GM12878 (cell line): ENCODE results near the gene TNRC6C. TPM values are rescaled to one million over a fixed set of nuclear protein-coding genes. Genes with fewer than 3 reads are reported as not detected.

Experiments used
- ATAC-seq: fragments of 200-7000 bp; cut with Tn5 transposase; 3 replicates; pipeline ENCODE4 v1.9.1; 2020; ENCODE audit warnings: mild to moderate bottlenecking, moderate library complexity
- BruUV-seq: library from RNA; stranded (reverse); fragments of 400-500 nt; replicated peaks from 2 replicates; lab custom pipeline; 2021; lab: Mats Ljungman, UMichigan
- CTCF ChIA-PET: fragments of 300-600 bp; sonication (Branson Sonifier 250); formaldehyde crosslinking; extraction: SDS; loops from one replicate; lab custom pipeline; 2021; ENCODE audit warnings: inconsistent platforms; lab: Yijun Ruan, JAX
- POLR2A ChIA-PET: fragments of 350-600 bp; formaldehyde crosslinking; extraction: SDS; loops from one replicate; lab custom pipeline; 2021; ENCODE audit warnings: inconsistent platforms; lab: Charles Lee
- RAD21 ChIA-PET: fragments of 300-600 bp; sonication (Branson Sonifier 250); formaldehyde crosslinking; loops from one replicate; lab custom pipeline; 2023; ENCODE audit warnings: antibody characterized with exemption; ENCODE audit not compliant: unreplicated experiment; lab: Charles Lee
- SMC1A ChIA-PET: fragments of 300-600 bp; sonication (Branson Sonifier 250); formaldehyde crosslinking; loops from one replicate; lab custom pipeline; 2023; ENCODE audit not compliant: unreplicated experiment, uncharacterized antibody; lab: Charles Lee
- DNase-seq: peaks from one replicate; pipeline ENCODE4 v3.0.0-alpha.2; 2011; ENCODE audit warnings: low read depth, low spot score
- FAIRE-seq: peaks from 3 replicates; lab custom pipeline; 2011; peaks lifted over from hg19 to GRCh38; lab: Jason Lieb, UNC
- H2AFZ ChIP-seq: 2 replicates; pipeline ENCODE4 v1.6.0; 2011; ENCODE audit warnings: low read depth, low read length, control low read depth; ENCODE audit not compliant: control insufficient read depth
- H3K27ac ChIP-seq: 2 replicates; pipeline ENCODE4 v1.5.1; 2011; ENCODE audit warnings: control low read depth; ENCODE audit not compliant: control insufficient read depth, insufficient read depth
- H3K27me3 ChIP-seq, 2 experiments: replicated peaks in 1 of 2; 2 replicates each; pipeline versions ENCODE4 v1.6.0 to v1.6.1; 2011; ENCODE audit warnings: low read length in 1 of 2; ENCODE audit not compliant: control insufficient read depth in 2 of 2, insufficient read depth in 2 of 2
- H3K36me3 ChIP-seq, 2 experiments: 2 replicates each; pipeline ENCODE4 v1.5.1; 2011; ENCODE audit warnings: low read length in 1 of 2; ENCODE audit not compliant: control insufficient read depth in 2 of 2, insufficient read depth in 2 of 2
- H3K4me1 ChIP-seq: 2 replicates; pipeline ENCODE4 v1.6.1; 2011; ENCODE audit warnings: mild to moderate bottlenecking, low read length, moderate library complexity, mixed read lengths; ENCODE audit not compliant: control insufficient read depth, insufficient read depth
- H3K4me2 ChIP-seq: 2 replicates; pipeline ENCODE4 v1.6.0; 2011; ENCODE audit warnings: control low read depth; ENCODE audit not compliant: control insufficient read depth, insufficient read depth
- H3K4me3 ChIP-seq: fragments of 200-600 bp; sonication (generic); 2 replicates; pipeline ENCODE4 v1.5.1; 2016
- H3K79me2 ChIP-seq: 2 replicates; pipeline ENCODE4 v1.6.0; 2011; ENCODE audit warnings: low read length; ENCODE audit not compliant: control insufficient read depth, insufficient read depth
- H3K9ac ChIP-seq: 2 replicates; pipeline ENCODE4 v1.8.0; 2011; ENCODE audit warnings: low read length, control low read depth, mixed read lengths; ENCODE audit not compliant: control insufficient read depth, insufficient read depth
- H3K9me3 ChIP-seq: replicated peaks from 3 replicates; pipeline ENCODE4 v1.5.1; 2011; ENCODE audit warnings: mild to moderate bottlenecking, low read length; ENCODE audit not compliant: control insufficient read depth, insufficient read depth
- H4K20me1 ChIP-seq: 2 replicates; pipeline ENCODE4 v1.6.0; 2011; ENCODE audit not compliant: control insufficient read depth, insufficient read depth
- ASH2L ChIP-seq: fragments of 300-600, 200-600 bp; sonication (generic); IDR thresholded peaks from 2 replicates; pipeline ENCODE4 v1.6.1; 2017; ENCODE audit warnings: low read depth, mild to moderate bottlenecking, borderline replicate concordance
- CHD4 ChIP-seq: fragments of 200-600 bp; sonication (generic); IDR thresholded peaks from 2 replicates; pipeline ENCODE4 v1.6.1; 2016; ENCODE audit warnings: mild to moderate bottlenecking
- DPF2 ChIP-seq: fragments of 450-650 bp; IDR thresholded peaks from 2 replicates; pipeline ENCODE4 v1.6.1; 2017; ENCODE audit warnings: mild to moderate bottlenecking
- HCFC1 ChIP-seq: fragments of 150-350 bp; IDR thresholded peaks from 2 replicates; pipeline ENCODE4 v1.6.1; 2014; ENCODE audit warnings: low read length
- IKZF2 ChIP-seq, 2 experiments: fragments of 450-650 bp; IDR thresholded peaks; 2 replicates each; pipeline ENCODE4 v1.6.1; 2017; ENCODE audit warnings: mild to moderate bottlenecking in 2 of 2, moderate library complexity in 2 of 2
- NFYA ChIP-seq: IDR thresholded peaks from 2 replicates; pipeline ENCODE4 v1.6.1; 2011; ENCODE audit warnings: low read depth, mild to moderate bottlenecking, low read length, improper control_type of control experiment, borderline replicate concordance
- YY1 ChIP-seq: IDR thresholded peaks from 2 replicates; pipeline ENCODE4 v1.6.1; 2011; ENCODE audit warnings: low read depth, mild to moderate bottlenecking, low read length
- ZNF217 ChIP-seq: fragments of 450-650 bp; IDR thresholded peaks from 2 replicates; pipeline ENCODE4 v1.6.1; 2017; ENCODE audit warnings: antibody characterized with exemption, mild to moderate bottlenecking
- WGBS: methylation state at CpG from one replicate; pipeline ENCODE4 v1.1.6; 2016; ENCODE audit warnings: low lambda C conversion rate; ENCODE audit not compliant: insufficient replicate concordance, insufficient coverage; ENCODE audit errors: missing lambda C conversion rate; 5-methylcytosine and 5-hydroxymethylcytosine counted together
- in situ Hi-C: fragments of 300-500 bp; cut with MboI; formaldehyde crosslinking; loops from 9 replicates; pipeline ENCODE4 v1.14.3; 2018; ENCODE audit warnings: mixed read lengths
- intact Hi-C: fragments of 100-400 bp; cut with micrococcal nuclease; formaldehyde crosslinking; loops from one replicate; pipeline ENCODE4 v1.14.2; 2022; ENCODE audit not compliant: unreplicated experiment
- polyA plus RNA-seq, 11 experiments: library from polyadenylated mRNA; depleted of rRNA in 4 of 11; unstranded in 6 of 11; stranded (reverse) in 5 of 11; fragments of >200 nt; fragmentation: Nextera tagmentation in 4 of 11; fragmentation: Illumina TruSeq in 1 of 11; extraction: Ambion mirVana in 4 of 11; extraction: Trizol in 1 of 11; gene quantifications; 1 replicate in 1 of 11; 2 replicates in 10 of 11; pipeline versions ENCODE4 v1.2.1 to v1.2.3, GENCODE V29; 2011 to 2016; ENCODE audit warnings: inconsistent platforms in 2 of 11, missing spikeins in 2 of 11, low read depth in 1 of 11
- total RNA-seq, 4 experiments: library from RNA; depleted of rRNA in 3 of 4; stranded (reverse); fragments of >200 nt in 3 of 4; fragmentation: Illumina TruSeq in 1 of 4; extraction: Trizol in 1 of 4; gene quantifications; 2 replicates each; pipeline versions ENCODE4 v1.2.1 to v1.2.3, GENCODE V29; 2013 to 2021
- TF ChIP-seq, protein P1 (sequence below): fragments of 450-650 bp; formaldehyde crosslinking; IDR thresholded peaks from 2 replicates; pipeline ENCODE4 v1.4.0; 2020; ENCODE audit warnings: mild to moderate bottlenecking, moderate library complexity
- TF ChIP-seq, protein P2 (sequence below): fragments of 450-650 bp; IDR thresholded peaks from 2 replicates; pipeline ENCODE4 v1.6.1; 2017; ENCODE audit warnings: antibody characterized with exemption, mild to moderate bottlenecking, moderate library complexity
- TF ChIP-seq, protein P3 (sequence below): fragments of 450-650 bp; IDR thresholded peaks from 2 replicates; pipeline ENCODE4 v1.6.1; 2017; ENCODE audit warnings: mild to moderate bottlenecking, low read depth, inconsistent platforms; ENCODE audit not compliant: poor library complexity, severe bottlenecking
- TF ChIP-seq, protein P4 (sequence below): fragments of 450-650 bp; IDR thresholded peaks from 2 replicates; pipeline ENCODE4 v1.6.1; 2018; ENCODE audit warnings: borderline replicate concordance, mild to moderate bottlenecking; ENCODE audit not compliant: partially characterized antibody

Gene TNRC6C
- total and polyA plus RNA-seq, 10 of the 15 experiments (the other 5 are each of a cell fraction or from before 2014, with no cell fraction given): 0.40 to 6.1 (median 0.96) TPM

DNA sequence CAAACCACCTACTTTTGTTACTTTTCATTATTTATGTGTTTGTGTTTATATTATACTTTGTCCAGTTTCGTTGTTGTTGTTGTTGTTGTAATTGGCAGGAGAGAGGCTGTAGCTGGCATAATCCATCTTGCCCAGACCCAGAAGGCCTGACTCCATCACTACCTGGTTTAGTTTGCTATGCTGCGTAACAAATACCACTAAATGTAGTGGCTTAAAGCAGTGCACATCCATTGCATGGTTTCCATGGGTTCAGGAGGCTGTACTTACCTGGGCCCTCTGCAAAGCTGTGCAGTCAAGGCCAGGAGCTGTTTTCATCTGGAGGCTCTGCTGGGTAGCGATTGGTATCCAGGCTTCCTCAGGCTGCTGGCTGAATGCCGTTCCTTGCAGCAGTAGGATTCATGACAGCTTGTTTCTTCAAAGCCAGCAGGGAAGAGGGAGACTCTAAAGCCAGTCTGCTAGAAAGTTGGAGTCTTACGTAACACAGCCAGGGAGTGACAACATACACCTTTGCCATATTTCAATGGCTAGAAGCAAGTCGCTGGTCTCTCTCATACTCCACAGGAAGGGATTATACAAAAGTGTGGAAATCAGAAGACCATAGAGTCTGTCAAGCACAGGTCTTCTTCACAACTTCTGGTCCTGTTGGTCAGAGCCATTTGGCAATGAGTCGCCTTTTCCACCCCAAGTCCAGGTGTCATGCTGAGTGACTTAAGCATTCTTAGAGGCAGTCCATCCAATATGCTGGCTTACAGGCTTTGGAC is 41.1 kb downstream of the TNRC6C start:
- H3K9ac ChIP-seq: no peak overlapping the region
- RAD21 ChIA-PET: interaction anchor here (1.0 to 1.3 kb wide), 2 partner anchors 14 to 41 kb away, joined by 3 read pairs; no protein-coding TSS in a partner anchor
- TF ChIP-seq NFYA (no peak), ASH2L (no peak), IKZF2 (IDR thresholded peaks at IDR 0.05) (no peak), YY1 (no peak), CHD4 (no peak), ZNF217 (no peak), DPF2 (no peak), HCFC1 (no peak)
- TF ChIP-seq, protein P1, sequence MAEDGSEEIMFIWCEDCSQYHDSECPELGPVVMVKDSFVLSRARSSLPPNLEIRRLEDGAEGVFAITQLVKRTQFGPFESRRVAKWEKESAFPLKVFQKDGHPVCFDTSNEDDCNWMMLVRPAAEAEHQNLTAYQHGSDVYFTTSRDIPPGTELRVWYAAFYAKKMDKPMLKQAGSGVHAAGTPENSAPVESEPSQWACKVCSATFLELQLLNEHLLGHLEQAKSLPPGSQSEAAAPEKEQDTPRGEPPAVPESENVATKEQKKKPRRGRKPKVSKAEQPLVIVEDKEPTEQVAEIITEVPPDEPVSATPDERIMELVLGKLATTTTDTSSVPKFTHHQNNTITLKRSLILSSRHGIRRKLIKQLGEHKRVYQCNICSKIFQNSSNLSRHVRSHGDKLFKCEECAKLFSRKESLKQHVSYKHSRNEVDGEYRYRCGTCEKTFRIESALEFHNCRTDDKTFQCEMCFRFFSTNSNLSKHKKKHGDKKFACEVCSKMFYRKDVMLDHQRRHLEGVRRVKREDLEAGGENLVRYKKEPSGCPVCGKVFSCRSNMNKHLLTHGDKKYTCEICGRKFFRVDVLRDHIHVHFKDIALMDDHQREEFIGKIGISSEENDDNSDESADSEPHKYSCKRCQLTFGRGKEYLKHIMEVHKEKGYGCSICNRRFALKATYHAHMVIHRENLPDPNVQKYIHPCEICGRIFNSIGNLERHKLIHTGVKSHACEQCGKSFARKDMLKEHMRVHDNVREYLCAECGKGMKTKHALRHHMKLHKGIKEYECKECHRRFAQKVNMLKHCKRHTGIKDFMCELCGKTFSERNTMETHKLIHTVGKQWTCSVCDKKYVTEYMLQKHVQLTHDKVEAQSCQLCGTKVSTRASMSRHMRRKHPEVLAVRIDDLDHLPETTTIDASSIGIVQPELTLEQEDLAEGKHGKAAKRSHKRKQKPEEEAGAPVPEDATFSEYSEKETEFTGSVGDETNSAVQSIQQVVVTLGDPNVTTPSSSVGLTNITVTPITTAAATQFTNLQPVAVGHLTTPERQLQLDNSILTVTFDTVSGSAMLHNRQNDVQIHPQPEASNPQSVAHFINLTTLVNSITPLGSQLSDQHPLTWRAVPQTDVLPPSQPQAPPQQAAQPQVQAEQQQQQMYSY (CRISPR knock-in tag): no peak
- TF ChIP-seq, protein P2, sequence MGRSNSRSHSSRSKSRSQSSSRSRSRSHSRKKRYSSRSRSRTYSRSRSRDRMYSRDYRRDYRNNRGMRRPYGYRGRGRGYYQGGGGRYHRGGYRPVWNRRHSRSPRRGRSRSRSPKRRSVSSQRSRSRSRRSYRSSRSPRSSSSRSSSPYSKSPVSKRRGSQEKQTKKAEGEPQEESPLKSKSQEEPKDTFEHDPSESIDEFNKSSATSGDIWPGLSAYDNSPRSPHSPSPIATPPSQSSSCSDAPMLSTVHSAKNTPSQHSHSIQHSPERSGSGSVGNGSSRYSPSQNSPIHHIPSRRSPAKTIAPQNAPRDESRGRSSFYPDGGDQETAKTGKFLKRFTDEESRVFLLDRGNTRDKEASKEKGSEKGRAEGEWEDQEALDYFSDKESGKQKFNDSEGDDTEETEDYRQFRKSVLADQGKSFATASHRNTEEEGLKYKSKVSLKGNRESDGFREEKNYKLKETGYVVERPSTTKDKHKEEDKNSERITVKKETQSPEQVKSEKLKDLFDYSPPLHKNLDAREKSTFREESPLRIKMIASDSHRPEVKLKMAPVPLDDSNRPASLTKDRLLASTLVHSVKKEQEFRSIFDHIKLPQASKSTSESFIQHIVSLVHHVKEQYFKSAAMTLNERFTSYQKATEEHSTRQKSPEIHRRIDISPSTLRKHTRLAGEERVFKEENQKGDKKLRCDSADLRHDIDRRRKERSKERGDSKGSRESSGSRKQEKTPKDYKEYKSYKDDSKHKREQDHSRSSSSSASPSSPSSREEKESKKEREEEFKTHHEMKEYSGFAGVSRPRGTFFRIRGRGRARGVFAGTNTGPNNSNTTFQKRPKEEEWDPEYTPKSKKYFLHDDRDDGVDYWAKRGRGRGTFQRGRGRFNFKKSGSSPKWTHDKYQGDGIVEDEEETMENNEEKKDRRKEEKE: no peak
- TF ChIP-seq, protein P3, sequence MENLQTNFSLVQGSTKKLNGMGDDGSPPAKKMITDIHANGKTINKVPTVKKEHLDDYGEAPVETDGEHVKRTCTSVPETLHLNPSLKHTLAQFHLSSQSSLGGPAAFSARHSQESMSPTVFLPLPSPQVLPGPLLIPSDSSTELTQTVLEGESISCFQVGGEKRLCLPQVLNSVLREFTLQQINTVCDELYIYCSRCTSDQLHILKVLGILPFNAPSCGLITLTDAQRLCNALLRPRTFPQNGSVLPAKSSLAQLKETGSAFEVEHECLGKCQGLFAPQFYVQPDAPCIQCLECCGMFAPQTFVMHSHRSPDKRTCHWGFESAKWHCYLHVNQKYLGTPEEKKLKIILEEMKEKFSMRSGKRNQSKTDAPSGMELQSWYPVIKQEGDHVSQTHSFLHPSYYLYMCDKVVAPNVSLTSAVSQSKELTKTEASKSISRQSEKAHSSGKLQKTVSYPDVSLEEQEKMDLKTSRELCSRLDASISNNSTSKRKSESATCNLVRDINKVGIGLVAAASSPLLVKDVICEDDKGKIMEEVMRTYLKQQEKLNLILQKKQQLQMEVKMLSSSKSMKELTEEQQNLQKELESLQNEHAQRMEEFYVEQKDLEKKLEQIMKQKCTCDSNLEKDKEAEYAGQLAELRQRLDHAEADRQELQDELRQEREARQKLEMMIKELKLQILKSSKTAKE: no peak
- TF ChIP-seq, protein P4, sequence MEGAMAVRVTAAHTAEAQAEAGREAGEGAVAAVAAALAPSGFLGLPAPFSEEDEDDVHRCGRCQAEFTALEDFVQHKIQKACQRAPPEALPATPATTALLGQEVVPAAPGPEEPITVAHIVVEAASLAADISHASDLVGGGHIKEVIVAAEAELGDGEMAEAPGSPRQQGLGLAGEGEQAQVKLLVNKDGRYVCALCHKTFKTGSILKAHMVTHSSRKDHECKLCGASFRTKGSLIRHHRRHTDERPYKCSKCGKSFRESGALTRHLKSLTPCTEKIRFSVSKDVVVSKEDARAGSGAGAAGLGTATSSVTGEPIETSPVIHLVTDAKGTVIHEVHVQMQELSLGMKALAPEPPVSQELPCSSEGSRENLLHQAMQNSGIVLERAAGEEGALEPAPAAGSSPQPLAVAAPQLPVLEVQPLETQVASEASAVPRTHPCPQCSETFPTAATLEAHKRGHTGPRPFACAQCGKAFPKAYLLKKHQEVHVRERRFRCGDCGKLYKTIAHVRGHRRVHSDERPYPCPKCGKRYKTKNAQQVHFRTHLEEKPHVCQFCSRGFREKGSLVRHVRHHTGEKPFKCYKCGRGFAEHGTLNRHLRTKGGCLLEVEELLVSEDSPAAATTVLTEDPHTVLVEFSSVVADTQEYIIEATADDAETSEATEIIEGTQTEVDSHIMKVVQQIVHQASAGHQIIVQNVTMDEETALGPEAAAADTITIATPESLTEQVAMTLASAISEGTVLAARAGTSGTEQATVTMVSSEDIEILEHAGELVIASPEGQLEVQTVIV: no peak

More for the DNA sequence above, 41.1 kb downstream of the TNRC6C start:
- WGBS: 52% methylated on average over 7 of the region's 7 CpGs
- Histone ChIP-seq H2AFZ (no peak overlapping the region), H3K4me1 (no peaks in the 10 kb centered on the region), H3K4me2 (no peak overlapping the region), H3K4me3 (no peak overlapping the region), H3K27ac (no peak overlapping the region), H3K9me3 (no peaks in the 10 kb centered on the region), H4K20me1 (no peaks in the 10 kb centered on the region), H3K36me3 (no peaks in the 10 kb centered on the region), H3K27me3 (no peaks in the 10 kb centered on the region), H3K79me2 (no peaks in the 10 kb centered on the region)
- ChIA-PET SMC1A (interaction anchor here (0.5 kb wide), 1 partner anchor 28 kb away, joined by 3 read pairs; no protein-coding TSS in a partner anchor), POLR2A (no interaction called here), CTCF (interaction anchor here (0.6 kb wide), 1 partner anchor 290 kb away, joined by 3 read pairs; no protein-coding TSS in a partner anchor)
- no peak for FAIRE-seq
- no TSS peak for BruUV-seq
- intact Hi-C loops: no loop called here
- DNase-seq: no peak
- ATAC-seq: no peak
- in situ Hi-C loops: no loop called here
